NCI-H2196 (cell line): ENCODE data around the gene ZFYVE27.

ENCODE experiments used
- DNase-seq: peaks from one replicate; lab custom pipeline; 2025; ENCODE audit not compliant: unreplicated experiment; lab: John Stamatoyannopoulos, UW

ZFYVE27 gene

GRCh38 chr10:97785731-97786130 is 48.8 kb downstream of the ZFYVE27 start:
- DNase-seq, result no peak

- no peak for DNase-seq
These were observed 51.9 kb downstream of the ZFYVE27 start for GRCh38 chr10:97788552-97789442.

- no peak for DNase-seq
These were observed 53.0 kb downstream of the ZFYVE27 start for GRCh38 chr10:97789770-97790397.

- peak; percentile 82 for DNase-seq
These were observed 55.1 kb downstream of the ZFYVE27 start for GRCh38 chr10:97791824-97792721.

GRCh38 chr10:97795886-97796285 is 59.0 kb downstream of the ZFYVE27 start:
- no peak for DNase-seq

GRCh38 chr10:97796651-97797050 is 59.7 kb downstream of the ZFYVE27 start:
- no peak for DNase-seq

GRCh38 chr10:97798958-97799610 is 62.2 kb downstream of the ZFYVE27 start:
- DNase-seq, result no peak

- DNase-seq, result no peak
These were observed 63.5 kb downstream of the ZFYVE27 start for GRCh38 chr10:97800474-97800873.

- DNase-seq, result no peak
These were observed 64.5 kb downstream of the ZFYVE27 start for GRCh38 chr10:97801422-97801821.

- DNase-seq, result no peak
These were observed 68.4 kb downstream of the ZFYVE27 start for GRCh38 chr10:97805096-97805884.

- DNase-seq, result no peak
These were observed 69.0 kb downstream of the ZFYVE27 start for GRCh38 chr10:97805949-97806348.

- no peak for DNase-seq
These were observed 73.5 kb downstream of the ZFYVE27 start for GRCh38 chr10:97810446-97810845.
